Loucy (cell line): ENCODE data around the gene WWOX.

Experiments
- H2AFZ ChIP-seq: fragments of 200-600 bp; sonication (generic); 2 replicates; pipeline ENCODE4 v1.6.0; 2016; ENCODE audit warnings: antibody characterized with exemption, mild to moderate bottlenecking, low read length, moderate library complexity
- H3F3A ChIP-seq: fragments of 200-600 bp; 2 replicates; pipeline ENCODE4 v1.6.0; 2016; ENCODE audit warnings: antibody characterized with exemption, low read depth, mild to moderate bottlenecking
- H3K27me3 ChIP-seq: fragments of 200-600 bp; sonication (generic); 2 replicates; pipeline ENCODE4 v1.6.1; 2014; ENCODE audit warnings: low read length, mild to moderate bottlenecking; ENCODE audit not compliant: insufficient read depth, poor library complexity, severe bottlenecking
- H3K36me3 ChIP-seq: fragments of 200-600 bp; sonication (generic); 2 replicates; pipeline ENCODE4 v1.6.1; 2016; ENCODE audit warnings: low read length; ENCODE audit not compliant: insufficient read depth
- H3K4me1 ChIP-seq: fragments of 200-600 bp; sonication (generic); 2 replicates; pipeline ENCODE4 v1.5.1; 2014; ENCODE audit warnings: low read length, mild to moderate bottlenecking; ENCODE audit not compliant: insufficient read depth, poor library complexity, severe bottlenecking
- H3K4me2 ChIP-seq: fragments of 200-600 bp; sonication (generic); 2 replicates; pipeline ENCODE4 v1.6.0; 2014; ENCODE audit warnings: antibody characterized with exemption, low read length, low read depth, mild to moderate bottlenecking; ENCODE audit not compliant: poor library complexity, severe bottlenecking
- H3K4me3 ChIP-seq: fragments of 200-600 bp; sonication (generic); 2 replicates; pipeline ENCODE4 v1.5.1; 2014; ENCODE audit warnings: low read length, mild to moderate bottlenecking, mixed read lengths; ENCODE audit not compliant: poor library complexity, severe bottlenecking
- H3K79me2 ChIP-seq: fragments of 200-600 bp; sonication (generic); 2 replicates; pipeline ENCODE4 v1.6.1; 2014; ENCODE audit warnings: low read length; ENCODE audit not compliant: insufficient read depth
- H3K9ac ChIP-seq: fragments of 200-600 bp; sonication (generic); 2 replicates; pipeline ENCODE4 v1.6.0; 2014; ENCODE audit warnings: mild to moderate bottlenecking, low read depth, low read length, moderate library complexity; ENCODE audit not compliant: poor library complexity, severe bottlenecking
- H3K9me2 ChIP-seq: fragments of 200-600 bp; sonication (generic); replicated peaks from 2 replicates; pipeline ENCODE4 v1.6.1; 2016; ENCODE audit warnings: low read depth, low read length, mixed read lengths
- H3K9me3 ChIP-seq: fragments of 200-600 bp; sonication (generic); 2 replicates; pipeline ENCODE4 v1.6.1; 2014; ENCODE audit warnings: mild to moderate bottlenecking, antibody characterized with exemption, low read length, low read depth; ENCODE audit not compliant: insufficient read depth
- H4K20me1 ChIP-seq: fragments of 200-600 bp; sonication (generic); 2 replicates; pipeline ENCODE4 v1.6.0; 2014; ENCODE audit warnings: antibody characterized with exemption, low read length, mild to moderate bottlenecking; ENCODE audit not compliant: insufficient read depth, poor library complexity, severe bottlenecking
- CTCF ChIP-seq: fragments of 200-600 bp; sonication (generic); conservative IDR thresholded peaks from 2 replicates; pipeline ENCODE4 v1.5.1; 2014; ENCODE audit warnings: mild to moderate bottlenecking, antibody characterized with exemption, low read length
- EZH2phosphoT487 ChIP-seq: fragments of 200-600 bp; IDR thresholded peaks from 2 replicates; pipeline ENCODE4 v1.6.1; 2018; ENCODE audit warnings: antibody characterized with exemption, mild to moderate bottlenecking, moderate library complexity, borderline replicate concordance

Gene WWOX

GRCh38 chr16:78213751-78214150 lies 114.3 kb downstream of the WWOX start:
- no peak overlapping the region for H3K4me3 ChIP-seq
- TF ChIP-seq CTCF (no peak), EZH2phosphoT487 (no peak)
- H3K9me3 ChIP-seq, result no peaks in the 10 kb centered on the region
- no peaks in the 10 kb centered on the region for H4K20me1 ChIP-seq
- H3K27me3 ChIP-seq, result no peaks in the 10 kb centered on the region
- H3K4me1 ChIP-seq, result peaks cover 4% of the 10 kb centered on the region
- H3K79me2 ChIP-seq, result no peaks in the 10 kb centered on the region
- no peak overlapping the region for H2AFZ ChIP-seq
- H3F3A ChIP-seq, result no peaks in the 10 kb centered on the region
- H3K9ac ChIP-seq, result no peak overlapping the region
- no peak overlapping the region for H3K4me2 ChIP-seq
- no peaks in the 10 kb centered on the region for H3K9me2 ChIP-seq
- no peaks in the 10 kb centered on the region for H3K36me3 ChIP-seq

GRCh38 chr16:78215222-78215621 lies 115.8 kb downstream of the WWOX start:
- no peak overlapping the region for H2AFZ ChIP-seq
- H3K9ac ChIP-seq, result no peak overlapping the region
- no peak overlapping the region for H3K4me2 ChIP-seq
- H3K4me1 ChIP-seq, result peaks cover 3% of the 10 kb centered on the region
- no peaks in the 10 kb centered on the region for H3K9me3 ChIP-seq
- no peaks in the 10 kb centered on the region for H3F3A ChIP-seq
- H3K79me2 ChIP-seq, result no peaks in the 10 kb centered on the region
- H3K4me3 ChIP-seq, result no peak overlapping the region
- H3K36me3 ChIP-seq, result no peaks in the 10 kb centered on the region
- no peaks in the 10 kb centered on the region for H3K9me2 ChIP-seq
- H4K20me1 ChIP-seq, result no peaks in the 10 kb centered on the region
- TF ChIP-seq EZH2phosphoT487, result no peak
- TF ChIP-seq CTCF, result no peak
- H3K27me3 ChIP-seq, result no peaks in the 10 kb centered on the region

GRCh38 chr16:78216166-78216745 lies 116.8 kb downstream of the WWOX start:
- Histone ChIP-seq H3K4me1 (no peaks in the 10 kb centered on the region), H3K9ac (no peak overlapping the region), H3K36me3 (no peaks in the 10 kb centered on the region)

More at GRCh38 chr16:78216166-78216745, 116.8 kb downstream of the WWOX start:
- no peaks in the 10 kb centered on the region for H3F3A ChIP-seq
- no peaks in the 10 kb centered on the region for H3K79me2 ChIP-seq
- TF ChIP-seq CTCF, result no peak
- no peaks in the 10 kb centered on the region for H3K9me3 ChIP-seq
- no peaks in the 10 kb centered on the region for H4K20me1 ChIP-seq
- no peak overlapping the region for H3K4me2 ChIP-seq
- no peak overlapping the region for H2AFZ ChIP-seq
- no peaks in the 10 kb centered on the region for H3K9me2 ChIP-seq
- H3K4me3 ChIP-seq, result no peak overlapping the region
- no peaks in the 10 kb centered on the region for H3K27me3 ChIP-seq
